Stimulated activated CD4-positive, alpha-beta T cell treated with anti-CD3 and anti-CD28 coated beads, Interleukin-12 subunit alpha, Interleukin-12 subunit beta, amount 100 ng/mL, for 24 hours (primary cell): ENCODE measurements around the gene GABARAPL1.

Experiments used
- DNase-seq, 2 experiments: peaks; one replicate each; pipeline ENCODE4 v3.0.0-alpha.2; 2020; ENCODE audit warnings: low read depth in 2 of 2

The GABARAPL1 gene

DNA sequence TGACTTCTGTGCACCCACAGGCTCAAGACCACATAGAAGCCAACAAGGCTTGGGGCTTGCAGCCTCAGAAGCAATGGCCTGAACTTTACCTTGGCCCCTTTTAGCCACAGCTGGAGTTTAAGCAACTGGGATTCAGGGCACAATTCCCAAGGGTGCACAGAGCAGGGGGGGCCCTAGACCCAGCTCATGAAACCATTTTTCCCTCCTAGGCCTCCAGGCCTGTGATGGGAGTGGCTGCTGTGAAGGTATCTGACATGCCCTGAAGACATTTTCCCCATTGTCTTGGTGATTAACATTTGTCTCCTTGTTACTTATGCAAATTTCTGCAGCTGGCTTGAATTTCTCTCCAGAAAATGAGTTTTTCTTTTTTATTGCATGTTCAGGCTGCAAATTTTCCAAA, 21.9 kb downstream of the GABARAPL1 start:
- no peak for DNase-seq

DNA sequence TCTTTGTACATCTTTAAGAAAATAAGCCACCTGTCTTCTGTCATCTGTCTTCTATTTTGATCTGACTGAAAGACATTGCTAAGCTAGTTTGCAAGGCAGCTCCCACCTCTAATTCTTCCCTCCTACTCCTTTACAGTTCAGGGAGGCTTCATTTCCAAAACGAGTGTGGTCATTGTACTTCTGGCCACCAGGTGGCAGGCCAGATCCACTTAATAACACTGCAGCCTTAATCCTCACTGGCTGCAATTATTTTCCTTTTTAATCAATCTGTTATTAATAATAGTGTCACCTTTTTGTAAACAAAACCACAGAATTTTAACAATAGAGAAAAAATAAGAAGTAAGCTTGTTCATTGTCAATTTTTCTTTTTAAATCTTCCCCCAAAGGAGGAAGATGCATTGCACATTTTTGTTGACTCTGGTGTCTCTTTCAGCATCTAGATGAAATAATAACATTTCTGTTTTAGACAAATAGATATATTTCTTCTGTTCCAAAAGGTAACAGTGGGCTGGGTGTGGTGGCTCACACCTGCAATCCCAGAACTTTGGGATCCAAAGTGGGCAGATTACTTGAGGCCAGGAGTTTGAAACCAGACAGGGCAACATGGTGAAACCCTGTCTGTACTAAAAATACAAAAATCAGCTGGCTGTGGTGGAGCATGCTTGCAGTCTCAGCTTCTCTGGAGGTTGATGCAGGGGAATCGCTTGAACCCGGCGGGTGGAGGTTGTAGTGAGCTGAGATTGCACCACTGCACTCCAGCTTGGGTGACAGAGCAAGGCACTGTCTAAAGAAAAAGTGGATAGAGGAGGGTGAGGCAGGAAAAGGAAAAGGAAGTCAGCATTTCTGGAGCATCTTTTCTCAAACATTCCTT, 23.3 kb downstream of the GABARAPL1 start:
- DNase-seq = peak in 1 of 2 experiments; percentile 14

DNA sequence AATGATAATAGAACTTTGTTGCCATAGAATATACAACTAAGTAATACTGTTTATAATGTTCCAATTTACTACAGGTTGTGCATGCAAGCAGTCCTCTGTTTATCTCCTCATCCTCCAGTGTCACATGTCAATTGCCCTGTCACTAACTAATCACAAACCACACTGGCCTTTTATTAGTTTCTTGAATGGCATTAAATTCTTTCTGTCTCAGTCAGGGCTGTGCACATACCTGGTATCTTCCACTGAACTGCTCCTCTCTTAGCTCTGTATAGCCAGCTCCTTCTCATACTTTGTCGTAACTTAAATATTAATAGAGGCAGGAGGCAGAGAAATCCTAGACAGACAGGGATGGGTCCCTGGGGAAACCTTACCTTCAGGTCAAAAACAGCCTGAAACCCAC, 24.0 kb downstream of the GABARAPL1 start:
- DNase-seq = no peak

DNA sequence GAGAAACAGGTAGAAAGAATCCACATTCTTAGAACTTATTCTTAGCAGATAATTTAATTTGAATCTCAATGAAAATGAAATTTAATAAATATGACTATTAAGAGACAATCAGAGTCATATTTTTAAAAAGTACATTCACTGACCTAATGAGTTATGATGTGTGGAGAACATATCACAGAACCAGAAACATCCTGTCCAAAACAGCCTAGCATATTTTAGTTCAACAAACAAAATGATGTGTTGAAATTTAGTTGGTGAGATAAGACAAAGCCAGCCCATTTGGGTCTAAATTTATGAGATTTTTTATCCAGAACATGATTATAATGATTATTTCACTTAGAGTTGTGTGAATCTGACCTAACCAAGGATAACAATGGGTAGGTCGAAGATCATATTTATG, 25.8 kb downstream of the GABARAPL1 start:
- DNase-seq = no peak

DNA sequence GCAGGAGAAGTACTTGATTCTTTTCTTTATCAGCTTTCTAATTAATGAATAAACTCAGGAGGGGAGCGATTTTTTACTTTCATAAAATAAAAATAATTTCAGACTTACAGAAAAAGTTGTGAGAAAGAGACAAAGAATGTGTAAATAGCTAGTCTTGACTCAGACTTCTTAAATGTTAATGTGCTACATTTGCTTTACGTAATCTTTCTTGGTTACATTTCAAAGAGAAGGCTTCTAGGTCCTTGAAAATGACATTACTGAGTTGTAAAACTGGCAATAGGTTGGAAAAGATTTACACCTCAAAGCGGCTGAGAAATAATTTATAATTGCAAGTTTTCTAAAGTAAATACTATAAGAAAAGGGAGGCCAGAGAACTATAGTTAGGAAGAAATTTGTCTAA, 28.6 kb downstream of the GABARAPL1 start:
- DNase-seq = no peak

DNA sequence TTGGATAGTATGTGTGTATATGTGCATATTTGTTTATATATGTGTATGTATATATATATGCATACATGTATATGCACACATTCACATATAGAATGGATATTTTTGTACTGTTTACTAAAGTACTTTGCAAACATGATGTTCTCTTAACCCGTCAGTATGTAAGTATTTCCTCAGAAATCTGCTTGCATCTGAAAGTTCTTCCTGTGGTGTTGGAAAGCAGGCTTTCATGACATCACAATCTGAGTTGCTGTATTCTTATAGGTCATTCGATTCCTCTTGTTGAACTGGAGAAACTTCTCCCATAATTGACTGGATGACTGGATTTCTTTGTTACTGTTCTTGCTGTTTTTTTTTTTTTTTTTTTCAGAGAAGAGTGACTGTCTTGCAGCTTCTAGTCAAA, 29.1 kb downstream of the GABARAPL1 start:
- no peak for DNase-seq

DNA sequence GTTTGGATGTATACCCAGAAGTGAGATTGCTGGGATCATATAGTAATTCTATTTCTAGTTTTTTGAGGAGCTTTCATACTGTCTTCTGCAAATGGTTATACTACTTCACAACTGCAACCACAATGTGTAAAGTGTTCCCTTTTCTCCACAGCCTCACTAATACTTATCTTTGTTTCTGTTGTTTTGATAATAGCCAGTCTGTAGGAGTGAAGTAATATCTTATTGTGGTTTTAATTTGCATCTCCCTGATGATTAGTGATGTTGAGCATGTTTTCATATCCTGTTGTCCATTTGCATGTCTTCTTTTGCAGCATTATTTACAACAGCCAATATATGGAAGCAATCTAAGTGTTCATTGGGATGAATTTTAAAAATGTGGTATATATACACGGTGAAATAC, 29.9 kb downstream of the GABARAPL1 start:
- no peak for DNase-seq

DNA sequence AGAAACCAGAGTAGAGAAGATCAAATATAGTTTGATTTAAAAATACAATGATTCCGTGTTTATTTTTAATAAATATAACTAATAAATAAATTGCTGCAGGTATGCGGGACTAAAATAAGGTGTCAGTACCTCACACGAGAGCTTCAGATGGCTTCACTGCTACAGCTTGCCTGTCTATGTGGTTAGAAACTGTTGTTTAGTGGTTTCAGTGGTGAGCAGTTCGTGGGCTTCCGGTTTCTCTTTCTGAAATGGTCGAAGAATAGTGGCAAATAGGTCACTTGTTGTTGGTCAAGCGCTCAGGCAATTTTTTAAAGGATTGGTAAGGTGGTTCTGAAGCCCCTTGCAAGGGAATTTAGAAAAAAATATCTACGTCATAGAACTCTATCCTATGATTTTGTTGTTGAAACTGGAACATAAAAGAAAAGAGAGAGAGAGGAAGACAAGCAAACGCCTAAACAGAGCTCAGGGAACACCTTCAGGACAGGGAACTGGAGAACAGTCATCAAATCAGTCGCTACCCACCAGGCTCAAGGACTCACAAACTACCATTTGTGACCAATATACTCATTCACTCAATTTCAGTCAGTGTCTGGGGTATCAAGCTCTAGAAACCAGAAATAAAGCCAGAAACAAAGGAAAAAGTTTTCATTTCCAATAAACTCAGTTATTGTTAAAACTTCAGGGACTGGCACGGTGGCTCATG, 31.3 kb downstream of the GABARAPL1 start:
- no peak for DNase-seq

DNA sequence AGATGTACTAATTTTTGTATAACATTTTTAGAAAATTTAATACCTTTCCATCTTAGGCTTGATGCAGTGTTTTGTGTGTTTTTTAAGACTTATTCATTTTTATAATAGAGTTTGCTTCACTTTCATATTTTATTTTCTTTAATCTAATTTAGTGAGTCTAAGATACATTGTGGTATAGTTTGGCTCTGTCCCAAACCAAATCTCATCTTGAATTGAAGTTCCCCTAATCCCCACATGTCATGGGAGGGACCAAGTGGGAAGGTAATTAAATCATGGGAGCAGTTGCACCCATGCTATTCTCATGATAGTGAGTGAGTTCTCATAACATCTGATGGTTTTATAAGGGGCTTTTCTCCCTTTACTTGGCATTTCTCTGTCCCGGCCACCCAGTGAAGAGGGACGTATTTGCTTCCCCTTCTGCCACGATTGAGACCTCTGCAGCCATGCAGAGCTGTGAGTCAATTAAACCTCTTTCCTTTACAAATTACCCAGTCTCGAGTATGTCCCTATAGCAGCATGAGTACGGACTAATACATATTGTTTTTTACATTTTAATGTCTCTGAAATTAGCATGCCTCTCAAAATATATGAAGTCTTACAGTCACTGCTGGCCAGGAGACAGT, 34.9 kb downstream of the GABARAPL1 start:
- no peak for DNase-seq

DNA sequence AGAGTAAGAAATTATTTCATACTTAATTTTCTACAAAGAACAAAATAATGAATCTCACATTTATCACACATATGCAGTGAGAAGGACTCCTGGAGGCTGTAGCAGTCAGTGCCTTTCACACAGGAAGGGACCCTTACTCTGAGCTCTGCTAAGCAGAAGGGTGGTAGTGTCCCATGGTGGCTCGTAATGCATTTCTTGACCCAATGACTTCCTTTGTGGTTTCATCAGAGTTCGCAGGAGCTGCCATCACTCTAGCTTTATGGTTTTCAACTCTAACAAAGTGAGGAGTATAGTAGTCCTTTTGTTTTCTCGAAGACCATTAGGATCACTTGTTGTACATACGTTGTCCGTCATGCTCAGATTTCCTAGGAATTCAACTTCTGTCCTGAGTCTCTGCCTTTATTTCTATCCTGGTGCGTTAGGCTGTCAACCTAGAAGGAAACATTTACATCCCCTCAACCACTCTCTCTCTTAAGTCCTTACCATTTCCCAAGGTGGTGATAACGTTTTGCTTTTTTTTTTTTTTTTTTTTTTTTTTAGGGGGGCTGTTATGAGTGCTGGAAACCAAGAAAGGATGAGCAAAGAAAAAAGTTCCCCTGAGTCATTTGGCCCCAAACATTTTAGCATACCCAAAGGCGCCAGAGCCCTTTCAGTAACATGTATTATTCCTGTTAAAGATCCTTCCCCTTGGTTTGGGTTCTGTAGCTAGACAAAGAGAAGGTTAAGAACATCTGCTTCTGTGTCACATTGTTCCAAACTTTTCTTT, 37.2 kb downstream of the GABARAPL1 start:
- no peak for DNase-seq

DNA sequence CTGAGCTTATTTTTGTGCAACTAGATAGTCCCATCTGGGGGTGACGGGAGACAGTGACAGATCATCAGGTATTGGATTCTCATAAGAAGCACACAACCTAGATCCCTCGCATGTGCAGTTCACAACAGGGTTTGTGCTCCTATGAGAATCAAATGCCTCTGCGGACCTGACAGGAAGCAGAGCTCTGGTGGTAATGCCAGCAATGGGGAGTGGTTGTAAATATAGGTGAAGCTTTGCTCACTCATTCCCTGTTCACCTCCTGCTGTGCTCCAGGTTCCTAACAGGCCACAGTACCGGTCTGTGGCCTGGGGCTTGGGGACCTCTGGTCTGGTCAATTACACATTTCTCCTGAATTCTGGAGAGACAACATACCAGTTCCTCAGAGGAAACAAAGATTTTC, 39.0 kb downstream of the GABARAPL1 start:
- DNase-seq = no peak

DNA sequence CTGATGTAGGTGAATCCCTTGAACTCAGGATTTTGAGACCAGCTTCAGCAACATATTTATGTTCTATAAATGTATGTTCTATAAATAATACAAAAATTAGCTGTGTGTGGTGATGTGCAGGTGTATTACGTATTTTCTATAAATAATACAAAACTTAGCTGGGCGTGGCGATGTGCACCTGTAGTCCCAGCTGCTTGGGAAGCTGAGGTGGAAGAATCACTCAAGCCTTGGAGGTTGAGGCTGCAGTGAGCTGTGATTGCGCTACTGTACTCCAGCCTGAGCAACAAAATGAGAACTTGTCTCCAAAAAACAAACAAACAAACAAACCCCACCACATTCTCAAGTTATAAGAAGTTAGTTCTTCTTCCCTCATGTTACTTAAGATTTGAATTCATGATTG, 39.5 kb downstream of the GABARAPL1 start:
- no peak for DNase-seq

DNA sequence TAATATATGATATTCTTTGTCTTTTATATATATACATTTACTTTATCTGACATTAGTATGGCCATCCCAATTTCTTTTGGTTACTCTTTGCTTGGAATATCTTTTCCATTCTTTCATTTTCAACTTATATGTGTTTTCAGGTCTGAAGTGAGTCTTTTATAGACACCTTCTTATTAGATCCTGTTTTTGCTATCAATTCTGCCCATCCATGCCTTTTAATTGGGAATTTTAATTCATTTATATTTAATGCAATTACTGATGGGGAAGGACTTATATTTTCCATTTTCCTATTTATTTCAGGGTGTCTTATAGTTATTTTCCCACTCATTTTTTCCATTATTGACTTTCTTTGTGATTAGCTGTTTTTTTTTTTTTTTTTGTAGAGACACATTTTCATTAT, 43.4 kb downstream of the GABARAPL1 start:
- DNase-seq = no peak

DNA sequence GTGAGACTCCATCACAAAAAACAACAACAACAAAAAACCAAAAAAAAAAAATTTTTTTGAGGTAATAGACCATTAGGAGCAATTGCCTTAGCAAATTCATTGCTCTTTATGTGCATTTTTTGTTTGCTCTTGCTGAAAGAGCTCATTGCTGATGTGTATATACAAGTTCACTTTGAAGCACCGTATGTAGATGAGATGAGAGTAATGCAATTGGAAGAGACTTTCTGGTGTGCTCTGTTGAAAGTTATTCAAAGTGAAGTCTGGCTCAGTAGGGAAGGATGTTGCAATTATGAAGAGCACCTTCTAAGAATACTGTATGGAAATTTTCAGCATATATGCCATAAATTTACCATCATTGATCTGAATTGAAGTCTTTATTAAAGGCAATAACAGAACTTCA, 48.2 kb downstream of the GABARAPL1 start:
- no peak for DNase-seq

DNA sequence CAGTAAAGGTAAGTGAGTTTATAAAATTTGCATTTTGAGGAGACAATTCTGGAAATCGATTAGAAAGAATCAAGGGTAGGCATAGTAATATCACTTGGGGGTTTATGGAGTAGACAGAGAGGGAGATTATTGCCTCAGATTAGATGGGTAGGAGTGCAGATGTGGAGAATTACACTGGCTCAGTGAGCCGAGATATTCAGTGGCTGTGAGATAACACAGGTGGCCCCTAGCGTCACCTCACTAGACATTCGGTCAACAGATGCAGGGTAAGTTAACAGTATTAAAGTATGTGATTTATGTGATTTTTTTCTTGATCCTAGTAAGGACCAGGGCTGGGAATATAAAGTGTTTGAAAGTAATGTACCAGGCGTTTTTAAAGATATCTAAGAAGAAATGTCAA, 55.4 kb downstream of the GABARAPL1 start:
- DNase-seq = no peak

DNA sequence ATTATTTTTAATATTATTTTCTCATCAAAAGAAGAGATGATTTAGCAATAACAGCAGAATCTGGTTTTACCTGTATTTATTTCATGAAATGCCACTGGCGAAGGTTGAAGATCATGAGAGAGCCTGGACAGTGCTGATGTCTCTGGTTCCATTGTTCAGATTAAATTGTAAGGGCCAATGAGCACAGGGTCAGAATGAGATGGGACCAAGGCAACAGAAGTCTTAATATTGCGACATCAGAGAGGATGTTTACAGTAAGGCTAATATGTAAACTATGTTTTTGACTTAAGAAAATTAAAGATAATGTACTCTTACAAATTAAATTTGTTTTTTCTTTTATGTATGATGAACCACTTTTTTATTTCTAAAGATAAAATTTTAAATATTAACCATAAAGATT, 59.8 kb downstream of the GABARAPL1 start:
- DNase-seq = no peak
